Hematopoietic multipotent progenitor cell treated with erythropoietin and hydrocortisone succinate and interleukin-3 and kit ligand, for 17 days (in vitro differentiated cells): ENCODE measurements around the gene TACR2.

Experiments used
- DNase-seq: peaks from one replicate; pipeline ENCODE4 v3.0.0-alpha.2; 2015; ENCODE audit warnings: low spot score

TACR2 gene

GRCh38 chr10:69372126-69372980, 44.4 kb downstream of the TACR2 start:
- no peak for DNase-seq

GRCh38 chr10:69367469-69367868, 49.2 kb downstream of the TACR2 start:
- no peak for DNase-seq

DNA sequence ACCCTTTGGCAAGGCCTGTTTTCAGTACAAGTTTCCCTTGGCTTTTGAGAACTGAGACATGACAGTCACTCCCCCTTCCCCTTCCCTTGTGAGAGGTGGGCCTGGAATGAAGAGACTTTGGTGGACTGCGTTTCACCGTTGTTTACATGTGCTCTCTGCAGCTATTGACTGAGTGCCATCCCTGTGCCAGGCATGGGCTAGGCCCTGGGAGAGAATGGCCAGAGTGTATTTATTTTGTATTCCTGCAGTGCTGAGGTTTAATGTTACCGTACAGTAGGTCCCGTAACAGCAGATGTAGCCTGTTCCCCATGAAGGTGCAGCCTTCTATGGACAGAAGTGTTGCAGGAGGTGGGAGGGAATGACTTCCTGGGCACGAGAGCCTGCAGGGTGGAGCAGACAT, 50.0 kb downstream of the TACR2 start:
- no peak for DNase-seq

DNA sequence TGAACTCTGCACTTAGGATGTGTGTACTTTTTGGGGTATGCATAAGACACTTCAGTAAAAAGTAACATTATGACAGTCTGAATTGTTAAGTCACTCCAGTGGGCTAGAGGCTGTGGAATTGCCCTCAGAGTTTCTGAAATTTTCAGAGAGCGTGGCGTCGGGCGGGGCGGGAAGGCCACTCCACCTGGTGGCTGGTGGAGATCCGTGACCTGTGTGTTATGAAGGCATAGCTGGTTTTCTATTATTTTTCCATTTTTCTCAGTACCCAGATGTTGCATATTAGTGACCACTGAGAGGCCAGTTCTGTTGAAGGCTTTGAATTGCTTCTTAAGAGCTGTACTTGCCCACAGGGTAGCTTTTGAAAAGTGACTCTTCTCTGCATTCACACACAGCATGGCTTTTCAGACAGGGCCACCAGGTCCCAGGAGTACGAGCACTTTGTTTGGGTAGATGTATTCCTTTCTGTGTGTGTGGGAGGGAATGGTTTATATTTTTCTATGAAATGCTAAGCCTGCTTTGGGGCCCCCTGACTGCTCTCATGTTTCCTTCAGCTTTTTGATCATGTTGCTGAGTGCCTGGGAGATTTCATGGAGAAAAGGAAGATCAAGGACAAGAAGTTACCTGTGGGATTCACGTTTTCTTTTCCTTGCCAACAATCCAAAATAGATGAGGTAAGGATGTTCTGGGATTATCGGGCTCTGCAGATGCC, 52.3 kb downstream of the TACR2 start:
- DNase-seq: no peak

- no peak for DNase-seq
Observed at GRCh38 chr10:69363666-69364065, 53.1 kb downstream of the TACR2 start.

DNA sequence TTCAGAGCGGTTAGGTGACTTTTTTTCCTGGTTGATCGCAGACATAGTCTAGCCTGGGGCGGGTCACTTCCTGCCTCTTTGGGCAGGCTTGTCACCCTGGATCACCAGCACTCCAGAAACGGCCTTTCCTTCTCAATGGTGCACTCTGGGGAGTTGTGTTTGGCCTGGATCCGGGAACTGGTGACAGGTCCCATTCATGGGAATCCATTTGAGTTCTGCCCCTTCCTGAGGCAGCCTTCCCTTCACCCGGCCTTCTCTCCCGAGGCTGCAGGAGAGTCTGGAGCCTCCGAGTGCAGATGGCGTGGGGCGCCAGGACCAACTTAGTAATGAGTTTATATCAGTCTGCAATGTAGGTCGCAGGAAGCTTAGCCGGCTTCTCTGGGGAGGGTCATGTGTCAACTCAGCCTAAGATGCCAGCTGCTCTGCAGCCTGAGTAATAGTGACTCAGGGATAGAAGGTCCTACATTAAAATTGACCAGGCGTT, 54.2 kb downstream of the TACR2 start:
- DNase-seq: no peak

- DNase-seq: no peak
Observed at GRCh38 chr10:69361303-69361614, 55.5 kb downstream of the TACR2 start.

- no peak for DNase-seq
Observed at GRCh38 chr10:69360485-69361302, 56.0 kb downstream of the TACR2 start.

GRCh38 chr10:69359594-69359993, 57.1 kb downstream of the TACR2 start:
- DNase-seq: no peak

DNA sequence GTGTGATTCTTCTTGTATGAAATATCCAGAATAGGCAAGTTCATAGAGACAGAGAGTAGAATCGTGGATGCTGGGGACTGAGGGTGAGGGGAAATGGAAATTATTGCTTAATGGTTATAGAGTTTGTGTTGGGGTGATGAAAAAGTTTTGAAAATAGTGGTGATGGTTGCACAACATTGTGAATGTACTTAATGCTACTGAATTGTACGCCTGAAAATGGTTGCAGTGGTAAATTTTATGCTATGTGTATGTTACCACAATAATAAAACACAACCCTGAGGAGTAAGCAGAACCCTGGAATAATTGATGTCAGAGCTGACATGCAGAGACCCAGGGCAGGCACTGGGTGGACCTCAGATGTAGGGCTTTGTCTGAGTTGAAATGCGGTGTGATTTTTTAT, 57.6 kb downstream of the TACR2 start:
- DNase-seq: no peak

GRCh38 chr10:69358148-69358795, 58.4 kb downstream of the TACR2 start:
- no peak for DNase-seq

DNA sequence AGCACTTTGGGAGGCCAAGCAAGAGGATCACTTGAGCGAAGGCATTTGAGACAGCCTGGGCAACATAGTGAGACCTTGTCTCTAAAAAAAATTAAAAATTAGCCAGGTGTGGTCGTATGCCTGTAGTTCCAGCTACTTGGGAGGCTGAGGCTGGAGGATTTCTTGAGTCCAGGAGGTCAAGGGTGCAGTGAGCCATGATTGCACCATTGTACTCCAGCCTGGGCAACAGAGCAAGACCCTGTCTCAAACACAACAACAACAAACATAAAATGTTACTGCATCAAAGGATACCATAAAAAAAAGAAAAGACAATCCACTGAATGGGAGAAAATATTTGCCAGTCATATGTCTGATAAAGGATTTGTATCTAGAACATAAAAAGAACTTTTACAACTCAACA, 60.5 kb downstream of the TACR2 start:
- DNase-seq: no peak

DNA sequence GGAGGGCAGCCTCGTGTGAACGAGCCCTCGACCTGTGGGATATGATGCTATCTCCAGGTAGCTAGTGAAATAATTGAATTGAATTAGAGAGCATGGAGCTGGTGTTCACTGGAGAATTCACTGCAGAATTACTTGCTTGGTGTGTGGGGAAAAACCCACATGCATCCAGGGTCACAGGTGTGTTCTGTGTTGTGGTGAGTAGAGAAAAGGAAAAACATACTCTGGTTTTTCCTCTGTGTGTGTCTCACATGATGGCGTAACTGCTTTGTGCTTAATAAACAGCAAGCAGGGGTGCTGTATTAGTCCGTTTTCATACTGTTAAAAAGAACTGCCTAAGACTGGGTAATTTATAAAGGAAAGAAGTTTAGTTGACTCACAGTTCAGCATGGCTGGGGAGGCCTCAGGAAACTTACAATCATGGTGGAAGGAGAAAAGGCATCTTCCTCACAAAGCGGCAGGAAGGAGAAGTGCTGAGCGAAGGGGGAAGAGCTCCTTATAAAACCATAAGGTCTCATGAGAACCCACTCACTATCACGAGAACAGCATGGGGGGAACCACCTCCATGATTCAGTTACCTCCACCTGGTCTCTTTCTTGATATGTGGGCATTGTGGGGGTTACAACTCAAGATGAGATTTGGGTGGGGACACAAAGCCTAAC, 62.6 kb downstream of the TACR2 start:
- DNase-seq: no peak
